HCT116 (cell line): Measurements from ENCODE around the gene KRT83.

ENCODE experiments used
- POLR2A ChIP-seq: IDR thresholded peaks from 2 replicates; pipeline ENCODE4 v1.7.0; 2011; ENCODE audit warnings: borderline replicate concordance; ENCODE audit not compliant: insufficient read depth, insufficient read length; ENCODE audit errors: extremely low read depth
- POLR2AphosphoS5 ChIP-seq: IDR thresholded peaks from 2 replicates; pipeline ENCODE4 v1.6.1; 2011; ENCODE audit warnings: mild to moderate bottlenecking, low read depth, low read length, moderate library complexity
- RAD21 ChIP-seq: IDR thresholded peaks from 2 replicates; pipeline ENCODE4 v1.6.1; 2012; ENCODE audit warnings: low read depth, mild to moderate bottlenecking
- SP1 ChIP-seq: IDR thresholded peaks from 2 replicates; pipeline ENCODE4 v1.6.1; 2012; ENCODE audit warnings: low read depth
- SRF ChIP-seq: IDR thresholded peaks from 2 replicates; pipeline ENCODE4 v1.6.1; 2012; ENCODE audit warnings: low read depth
- YY1 ChIP-seq: IDR thresholded peaks from 2 replicates; pipeline ENCODE4 v1.6.1; 2011; ENCODE audit warnings: low read length, low read depth, moderate library complexity, mild to moderate bottlenecking; ENCODE audit not compliant: insufficient replicate concordance; ENCODE audit errors: extremely low read depth
- TF ChIP-seq, protein P1 (sequence below): IDR thresholded peaks from 2 replicates; pipeline ENCODE4 v1.6.1; 2012
- TF ChIP-seq, protein P2 (sequence below), 3 experiments: fragments of 200-600 bp in 1 of 3; sonication (generic) in 1 of 3; IDR thresholded peaks in 2 of 3; conservative IDR thresholded peaks in 1 of 3; 2 replicates each; pipeline ENCODE4 v1.5.1; 2012 to 2017; ENCODE audit warnings: low read depth in 2 of 3, low read length in 2 of 3, antibody characterized with exemption in 1 of 3, borderline replicate concordance in 1 of 3, control low read depth in 1 of 3, mild to moderate bottlenecking in 1 of 3, mixed read lengths in 1 of 3, mixed run types in 1 of 3, moderate library complexity in 1 of 3; ENCODE audit not compliant: insufficient read depth in 1 of 3
- TF ChIP-seq, protein P3 (sequence below): IDR thresholded peaks from 2 replicates; pipeline ENCODE4 v1.6.1; 2011; ENCODE audit warnings: mild to moderate bottlenecking, low read length, moderate library complexity; ENCODE audit not compliant: insufficient replicate concordance; ENCODE audit errors: extremely low read depth

DNA sequence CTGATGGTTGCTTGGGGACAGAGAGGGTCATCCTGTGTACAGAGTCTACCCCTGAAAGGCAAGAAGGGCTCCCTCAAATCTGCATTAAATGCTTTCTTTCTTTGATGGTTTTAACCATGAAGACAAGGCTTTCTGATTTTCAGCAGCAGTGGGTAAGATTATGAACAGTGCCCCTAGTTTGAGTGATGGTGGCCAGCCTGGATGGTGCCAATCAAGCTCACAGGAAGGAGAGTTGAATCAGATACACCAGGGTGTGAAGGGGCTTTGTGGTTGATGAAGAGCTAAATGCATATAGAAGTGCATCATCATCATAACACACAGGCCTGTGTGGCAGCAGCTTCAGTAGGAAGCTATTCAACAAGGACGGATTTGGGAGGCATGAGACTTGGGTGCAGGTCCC lies 40.4 kb upstream of the KRT83 start:
- TF ChIP-seq, protein P1, sequence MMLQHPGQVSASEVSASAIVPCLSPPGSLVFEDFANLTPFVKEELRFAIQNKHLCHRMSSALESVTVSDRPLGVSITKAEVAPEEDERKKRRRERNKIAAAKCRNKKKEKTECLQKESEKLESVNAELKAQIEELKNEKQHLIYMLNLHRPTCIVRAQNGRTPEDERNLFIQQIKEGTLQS: no peak
- TF ChIP-seq POLR2AphosphoS5 (no peak), POLR2A (no peak), SRF (no peak), SP1 (no peak), RAD21 (no peak), YY1 (no peak)
- TF ChIP-seq, protein P2, sequence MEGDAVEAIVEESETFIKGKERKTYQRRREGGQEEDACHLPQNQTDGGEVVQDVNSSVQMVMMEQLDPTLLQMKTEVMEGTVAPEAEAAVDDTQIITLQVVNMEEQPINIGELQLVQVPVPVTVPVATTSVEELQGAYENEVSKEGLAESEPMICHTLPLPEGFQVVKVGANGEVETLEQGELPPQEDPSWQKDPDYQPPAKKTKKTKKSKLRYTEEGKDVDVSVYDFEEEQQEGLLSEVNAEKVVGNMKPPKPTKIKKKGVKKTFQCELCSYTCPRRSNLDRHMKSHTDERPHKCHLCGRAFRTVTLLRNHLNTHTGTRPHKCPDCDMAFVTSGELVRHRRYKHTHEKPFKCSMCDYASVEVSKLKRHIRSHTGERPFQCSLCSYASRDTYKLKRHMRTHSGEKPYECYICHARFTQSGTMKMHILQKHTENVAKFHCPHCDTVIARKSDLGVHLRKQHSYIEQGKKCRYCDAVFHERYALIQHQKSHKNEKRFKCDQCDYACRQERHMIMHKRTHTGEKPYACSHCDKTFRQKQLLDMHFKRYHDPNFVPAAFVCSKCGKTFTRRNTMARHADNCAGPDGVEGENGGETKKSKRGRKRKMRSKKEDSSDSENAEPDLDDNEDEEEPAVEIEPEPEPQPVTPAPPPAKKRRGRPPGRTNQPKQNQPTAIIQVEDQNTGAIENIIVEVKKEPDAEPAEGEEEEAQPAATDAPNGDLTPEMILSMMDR (IDR thresholded peaks at IDR 0.05 in 2 of 3, conservative IDR thresholded peaks at IDR 0.05 in 1 of 3; ENCODE audit: borderline replicate concordance in 1 of 3, insufficient read depth in 1 of 3, low read depth in 2 of 3, low read length in 2 of 3): no peak
- TF ChIP-seq, protein P3, sequence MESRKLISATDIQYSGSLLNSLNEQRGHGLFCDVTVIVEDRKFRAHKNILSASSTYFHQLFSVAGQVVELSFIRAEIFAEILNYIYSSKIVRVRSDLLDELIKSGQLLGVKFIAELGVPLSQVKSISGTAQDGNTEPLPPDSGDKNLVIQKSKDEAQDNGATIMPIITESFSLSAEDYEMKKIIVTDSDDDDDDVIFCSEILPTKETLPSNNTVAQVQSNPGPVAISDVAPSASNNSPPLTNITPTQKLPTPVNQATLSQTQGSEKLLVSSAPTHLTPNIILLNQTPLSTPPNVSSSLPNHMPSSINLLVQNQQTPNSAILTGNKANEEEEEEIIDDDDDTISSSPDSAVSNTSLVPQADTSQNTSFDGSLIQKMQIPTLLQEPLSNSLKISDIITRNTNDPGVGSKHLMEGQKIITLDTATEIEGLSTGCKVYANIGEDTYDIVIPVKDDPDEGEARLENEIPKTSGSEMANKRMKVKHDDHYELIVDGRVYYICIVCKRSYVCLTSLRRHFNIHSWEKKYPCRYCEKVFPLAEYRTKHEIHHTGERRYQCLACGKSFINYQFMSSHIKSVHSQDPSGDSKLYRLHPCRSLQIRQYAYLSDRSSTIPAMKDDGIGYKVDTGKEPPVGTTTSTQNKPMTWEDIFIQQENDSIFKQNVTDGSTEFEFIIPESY: no peak
